Heart right ventricle (tissue), 16 donors: ENCODE measurements around the gene ZBTB1. TPM values are rescaled to one million over a fixed set of nuclear protein-coding genes. Genes with fewer than 3 reads are reported as not detected.
A peak's percentile ranks its signal among the peaks of the same experiment; 100 is the strongest.
"Not testable (repeated sequence)": the region's sequence is repeated elsewhere in the genome, so short reads cannot be mapped to it uniquely, and the experiment has no call there.

ENCODE experiments used
- ATAC-seq, 8 donors: fragments of 200-7000 bp; cut with Tn5 transposase; one replicate each; pipeline ENCODE4 v1.9.1; 2020; ENCODE audit warnings: mild to moderate bottlenecking in 8 of 8, moderate library complexity in 8 of 8, moderate number of reproducible peaks in 1 of 8
- DNase-seq, 2 donors: peaks; one replicate each; pipeline ENCODE4 v3.0.0-alpha.2; 2020
- H3K27ac ChIP-seq, 10 donors: fragments of 200-600 bp; sonication (generic) in 2 of 10; one replicate each; pipeline versions ENCODE4 v1.5.0 to v1.8.0; 2020 to 2022; ENCODE audit warnings: mild to moderate bottlenecking in 3 of 10
- H3K27me3 ChIP-seq, 7 donors: fragments of 200-600 bp; one replicate each; pipeline ENCODE4 v1.8.0; 2021 to 2022; ENCODE audit warnings: mild to moderate bottlenecking in 2 of 7
- H3K36me3 ChIP-seq, 9 donors: fragments of 200-600 bp; sonication (generic) in 1 of 9; one replicate each; pipeline versions ENCODE4 v1.5.0 to v1.8.0; 2020 to 2022; ENCODE audit warnings: mild to moderate bottlenecking in 2 of 9
- H3K4me1 ChIP-seq, 9 donors: fragments of 200-600 bp; sonication (generic) in 1 of 9; one replicate each; pipeline versions ENCODE4 v1.5.0 to v1.8.0; 2020 to 2022; ENCODE audit warnings: mild to moderate bottlenecking in 4 of 9
- H3K4me3 ChIP-seq, 10 donors: fragments of 200-600 bp; sonication (generic) in 2 of 10; one replicate each; pipeline versions ENCODE4 v1.5.0 to v1.8.0; 2020 to 2022; ENCODE audit warnings: mild to moderate bottlenecking in 7 of 10, moderate library complexity in 2 of 10
- H3K9me3 ChIP-seq, 11 donors: fragments of 200-600 bp in 10 of 11; sonication (generic) in 2 of 11; one replicate each; pipeline versions ENCODE4 v1.5.0 to v1.8.0; 2013 to 2022; ENCODE audit warnings: mild to moderate bottlenecking in 2 of 11, control low read depth in 1 of 11, moderate library complexity in 1 of 11
- WGBS, 2 donors: extraction: QIAGEN DNeasy Blood & Tissue Kit; methylation state at CpG; one replicate each; pipeline ENCODE4 v1.1.7; 2013; ENCODE audit warnings: inconsistent platforms in 1 of 2; 5-methylcytosine and 5-hydroxymethylcytosine counted together
- intact Hi-C, 10 donors: fragments of 100-400 bp; cut with DNase I; formaldehyde crosslinking; loops; one replicate each; pipeline versions ENCODE4 v1.11.1 to v1.14.2; 2022
- polyA plus RNA-seq, 2 donors: library from polyadenylated mRNA; stranded (reverse); fragments of 200-250 nt; gene quantifications; one replicate each; pipeline ENCODE4 v1.2.3, GENCODE V29; 2013
- total RNA-seq, 10 donors: library from RNA; stranded (reverse); fragmentation: NEBNext Ultra II Directional in 3 of 10; extraction: Animal tissue kit (Norgen Biotek cat#: 25700) in 3 of 10; gene quantifications; one replicate each; pipeline versions ENCODE4 v1.2.1 to v1.2.4, GENCODE V29; 2021 to 2023
- TF ChIP-seq, protein P1 (sequence below), 9 donors: fragments of 200-600 bp; sonication (generic) in 2 of 9; IDR thresholded peaks; one replicate each; pipeline versions ENCODE4 v1.5.0 to v1.8.0; 2021 to 2022; ENCODE audit warnings: antibody characterized with exemption in 9 of 9, mild to moderate bottlenecking in 5 of 9, moderate library complexity in 1 of 9
- donor health status: Arrhythmogenic right ventricular cardiomyopathy.
- donor health status: ischemic (EF 13 %, LVEDD 7.1; RV severe dilation, severe dysfunction).
- donor health status: healthy with polysubstance abuse.
- donor health status: DM: no; HTN: yes; CAD: no.
- donor health status: DM: no; HTN: no; CAD: no.
- donor health status: ischemic (EF 25% LVEDD 6.9; RV normal size, moderate dysfunction).
- donor health status: ischemic (EF 25% LVEDD 5.7; RV mildly dilated, moderate dysfunction).
- donor health status: healthy.
- donor health status: DM: yes; HTN: yes; CAD: no.
- donor health status: Ischemic cardiomyopathy.
- donor health status: ischemic (EF 35%, LVEDD 5.7; RV mildly dilated, moderate dysfunction).
- donor health status: nonischemic (EF 11% LVEDD 7.7; RV severe dilation, severe dysfunction).
- donor health status: DM: yes; HTN: yes; CAD: no.
- donor health status: PGD.
- donor health status: ischemic (EF 29% LVEDD 5.4; RV normal size, mild dysfunction).
- donor health status: nonischemic (EF 23%, LVEDD 6.1; RV moderate dilation, normal function).

Gene ZBTB1
- total and polyA plus RNA-seq, 12 donors = 5.6 to 26.4 (median 20.6) TPM

DNA sequence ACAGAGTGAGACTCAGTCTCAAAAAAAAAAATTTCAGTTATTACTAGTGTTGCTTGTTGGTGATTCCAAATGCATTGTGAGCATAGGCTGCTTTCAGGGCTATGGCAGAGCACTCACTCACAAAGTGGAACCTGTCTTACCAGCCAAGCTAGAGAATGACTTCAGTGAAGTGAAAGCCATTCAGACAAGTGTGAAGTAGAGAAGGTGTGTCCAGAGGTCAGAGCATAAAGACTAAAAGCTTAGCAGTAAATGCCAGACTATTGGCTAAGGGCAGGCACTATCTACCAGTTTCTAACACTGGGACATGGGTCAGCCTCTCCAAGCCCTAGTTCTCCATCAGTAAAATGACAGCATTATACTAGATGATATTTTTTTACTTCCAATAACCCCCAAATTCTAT lies 57.9 kb downstream of the ZBTB1 start:
- H3K27me3 ChIP-seq = no peaks in the 10 kb centered on the region
- H3K36me3 ChIP-seq = no peaks in the 10 kb centered on the region
- intact Hi-C loops = no loop called here
- DNase-seq = no peak
- TF ChIP-seq, protein P1, sequence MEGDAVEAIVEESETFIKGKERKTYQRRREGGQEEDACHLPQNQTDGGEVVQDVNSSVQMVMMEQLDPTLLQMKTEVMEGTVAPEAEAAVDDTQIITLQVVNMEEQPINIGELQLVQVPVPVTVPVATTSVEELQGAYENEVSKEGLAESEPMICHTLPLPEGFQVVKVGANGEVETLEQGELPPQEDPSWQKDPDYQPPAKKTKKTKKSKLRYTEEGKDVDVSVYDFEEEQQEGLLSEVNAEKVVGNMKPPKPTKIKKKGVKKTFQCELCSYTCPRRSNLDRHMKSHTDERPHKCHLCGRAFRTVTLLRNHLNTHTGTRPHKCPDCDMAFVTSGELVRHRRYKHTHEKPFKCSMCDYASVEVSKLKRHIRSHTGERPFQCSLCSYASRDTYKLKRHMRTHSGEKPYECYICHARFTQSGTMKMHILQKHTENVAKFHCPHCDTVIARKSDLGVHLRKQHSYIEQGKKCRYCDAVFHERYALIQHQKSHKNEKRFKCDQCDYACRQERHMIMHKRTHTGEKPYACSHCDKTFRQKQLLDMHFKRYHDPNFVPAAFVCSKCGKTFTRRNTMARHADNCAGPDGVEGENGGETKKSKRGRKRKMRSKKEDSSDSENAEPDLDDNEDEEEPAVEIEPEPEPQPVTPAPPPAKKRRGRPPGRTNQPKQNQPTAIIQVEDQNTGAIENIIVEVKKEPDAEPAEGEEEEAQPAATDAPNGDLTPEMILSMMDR (IDR thresholded peaks at IDR 0.05) = no peak
- peak in 4 of 8 donors; percentile 25 to 77 (median 40) for ATAC-seq
- no peak overlapping the region for H3K27ac ChIP-seq
- no peaks in the 10 kb centered on the region for H3K9me3 ChIP-seq
- peaks cover 0 to 27% (median 9%) of the 10 kb centered on the region in 9 donors for H3K4me1 ChIP-seq
- no peak overlapping the region for H3K4me3 ChIP-seq

DNA sequence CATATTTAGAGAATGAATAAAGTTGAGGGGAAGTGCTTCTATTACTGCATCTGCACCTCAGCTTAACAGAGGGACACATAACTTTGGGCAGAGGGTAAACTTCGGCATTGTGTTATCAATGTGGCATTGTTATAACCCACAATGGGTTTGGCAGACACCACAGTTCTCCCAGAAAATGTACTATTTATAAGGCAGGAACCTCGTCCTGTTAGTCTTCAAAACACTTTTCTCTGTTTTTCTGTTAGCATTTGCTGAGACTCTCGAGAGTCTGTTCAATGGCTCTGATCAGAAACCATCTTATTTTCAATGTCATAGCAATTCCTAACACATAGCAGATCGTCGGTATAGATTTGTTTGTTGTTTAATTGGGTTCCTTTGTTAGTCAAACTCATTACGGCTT lies 59.1 kb downstream of the ZBTB1 start:
- ATAC-seq (no peak), DNase-seq (no peak)
- intact Hi-C loops = no loop called here
- Histone ChIP-seq H3K27me3 (no peaks in the 10 kb centered on the region), H3K36me3 (no peaks in the 10 kb centered on the region), H3K27ac (peak overlapping the region in 1 of 10 donors; percentile 16), H3K4me3 (no peak overlapping the region), H3K4me1 (peaks cover 0 to 36% (median 12%) of the 10 kb centered on the region in 9 donors), H3K9me3 (no peaks in the 10 kb centered on the region)
- WGBS, 2 donors = 66 to 72% methylated on average over 6 of the region's 6 CpGs
- TF ChIP-seq, protein P1 (IDR thresholded peaks at IDR 0.05) = no peak

DNA sequence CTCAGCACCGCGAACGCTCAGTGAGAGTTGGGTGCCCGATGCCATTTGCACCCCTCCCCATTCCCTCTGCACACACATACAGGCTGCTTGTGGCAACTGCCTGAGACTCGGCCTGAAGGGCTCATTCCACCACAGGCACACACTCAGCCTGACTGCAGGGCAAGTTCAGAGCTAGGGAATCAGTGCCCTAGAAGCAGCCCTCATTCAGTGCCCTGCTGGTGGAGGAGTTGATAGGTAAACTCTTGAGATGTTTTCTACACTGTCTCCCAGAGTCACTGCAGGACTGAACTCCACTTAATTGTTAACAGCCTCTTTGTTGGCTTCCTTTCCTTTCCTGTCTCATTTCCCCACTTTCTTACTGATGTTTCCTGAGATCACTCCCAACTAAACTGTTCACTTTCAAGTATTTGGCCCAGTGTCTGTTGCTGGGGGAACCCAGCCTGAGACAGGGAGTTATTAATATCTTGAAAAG lies 62.1 kb downstream of the ZBTB1 start:
- Histone ChIP-seq H3K4me1 (peaks cover 0 to 49% (median 20%) of the 10 kb centered on the region in 9 donors), H3K27me3 (no peaks in the 10 kb centered on the region), H3K27ac (peak overlapping the region in 5 of 10 donors; percentile 20 to 65 (median 31)), H3K9me3 (no peaks in the 10 kb centered on the region), H3K4me3 (no peak overlapping the region), H3K36me3 (no peaks in the 10 kb centered on the region)
- WGBS, 2 donors = 72 to 84% methylated on average over 5 of the region's 5 CpGs
- DNase-seq (no peak), ATAC-seq (peak in 4 of 8 donors; percentile 9 to 29 (median 21))
- TF ChIP-seq, protein P1 (IDR thresholded peaks at IDR 0.05) = no peak
- intact Hi-C loops = no loop called here

DNA sequence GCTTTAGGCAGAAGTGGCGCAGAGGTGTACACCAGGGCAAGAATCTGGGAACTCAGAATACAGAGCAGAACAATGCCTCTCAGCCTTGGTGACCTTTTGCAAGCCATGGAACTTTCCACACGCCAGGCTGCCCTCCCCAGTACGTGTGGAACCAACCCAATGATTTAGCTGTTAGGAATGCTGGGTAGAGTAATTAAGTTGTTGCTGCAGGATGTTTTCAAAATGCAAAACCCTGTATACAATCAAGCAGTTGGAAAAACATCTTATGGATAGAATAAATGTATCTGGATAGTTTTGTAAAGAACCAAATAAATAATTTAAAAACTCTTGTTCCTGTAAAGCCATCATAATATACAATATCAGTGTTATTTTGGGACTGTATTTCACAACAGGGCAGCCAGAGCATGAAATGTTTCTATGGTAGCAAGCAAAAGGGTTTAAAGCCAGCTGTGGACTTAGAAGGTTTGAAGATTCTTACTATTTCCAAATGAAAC lies 64.6 kb downstream of the ZBTB1 start:
- ATAC-seq = peak; percentile 85 to 99 (median 94)
- H3K4me1 ChIP-seq = peaks cover 0 to 49% (median 20%) of the 10 kb centered on the region in 9 donors
- DNase-seq = peak; percentile 48 to 57
- H3K4me3 ChIP-seq = no peak overlapping the region
- WGBS, 2 donors = 40 to 47% methylated on average over 3 of the region's 3 CpGs
- intact Hi-C loops = no loop called here
- no peaks in the 10 kb centered on the region for H3K27me3 ChIP-seq
- H3K9me3 ChIP-seq = no peaks in the 10 kb centered on the region
- peak overlapping the region; percentile 27 to 88 (median 60) for H3K27ac ChIP-seq
- TF ChIP-seq, protein P1 (IDR thresholded peaks at IDR 0.05) = no peak
- no peaks in the 10 kb centered on the region for H3K36me3 ChIP-seq

DNA sequence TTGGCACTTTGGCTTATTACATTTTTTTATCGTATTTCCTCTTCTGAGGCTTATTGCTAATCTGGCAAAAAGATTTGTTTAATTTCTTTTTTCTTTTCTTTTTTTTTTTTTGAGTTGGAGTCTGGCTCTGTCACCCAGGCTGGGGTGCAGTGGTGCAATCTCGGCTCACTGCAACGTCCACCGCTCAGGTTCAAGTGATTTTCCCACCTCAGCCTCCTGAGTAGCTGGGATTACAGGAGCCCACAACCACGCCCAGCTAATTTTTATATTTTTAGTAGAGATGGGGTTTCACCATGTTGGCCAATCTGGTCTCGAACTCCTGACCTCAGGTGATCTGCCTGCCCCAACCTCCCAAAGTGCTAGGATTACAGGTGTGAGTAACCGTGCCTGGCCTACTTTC lies 65.1 kb downstream of the ZBTB1 start:
- peak in 2 of 8 donors; percentile 14 to 38 for ATAC-seq
- intact Hi-C loops, H3K4me3 ChIP-seq, H3K9me3 ChIP-seq, H3K36me3 ChIP-seq, DNase-seq, H3K27me3 ChIP-seq: not testable (repeated sequence)
- Histone ChIP-seq H3K27ac (peak overlapping the region in 9 of 10 donors; percentile 22 to 88 (median 61)), H3K4me1 (peaks cover 0 to 49% (median 20%) of the 10 kb centered on the region in 9 donors)
- 81 to 84% methylated on average over 7 of the region's 7 CpGs for WGBS, 2 donors
